Measurements from ENCODE around the gene ZNF189.

GRCh38 chr9:101417389-101417788 lies 18.7 kb downstream of the ZNF189 start:
- no peak for TF ChIP-seq CTCF (IDR thresholded peaks at IDR 0.05; ENCODE audit: low read depth, low read length, poor library complexity, severe bottlenecking)
- TF ChIP-seq EZH2phosphoT487 (IDR thresholded peaks at IDR 0.05; ENCODE audit: borderline replicate concordance, low read length): no peak

Measured in DOHH2 (cell line).